HL-60 (cell line): ENCODE measurements around the gene LINGO4.

ENCODE experiments used
- CTCF ChIP-seq: IDR thresholded peaks from one replicate; pipeline ENCODE4 v1.5.1; 2011; ENCODE audit warnings: low read length, control low read depth, inconsistent platforms; ENCODE audit not compliant: insufficient read depth
- REST ChIP-seq: IDR thresholded peaks from 2 replicates; pipeline ENCODE4 v1.6.1; 2012; ENCODE audit warnings: low read depth; ENCODE audit not compliant: insufficient replicate concordance

DNA sequence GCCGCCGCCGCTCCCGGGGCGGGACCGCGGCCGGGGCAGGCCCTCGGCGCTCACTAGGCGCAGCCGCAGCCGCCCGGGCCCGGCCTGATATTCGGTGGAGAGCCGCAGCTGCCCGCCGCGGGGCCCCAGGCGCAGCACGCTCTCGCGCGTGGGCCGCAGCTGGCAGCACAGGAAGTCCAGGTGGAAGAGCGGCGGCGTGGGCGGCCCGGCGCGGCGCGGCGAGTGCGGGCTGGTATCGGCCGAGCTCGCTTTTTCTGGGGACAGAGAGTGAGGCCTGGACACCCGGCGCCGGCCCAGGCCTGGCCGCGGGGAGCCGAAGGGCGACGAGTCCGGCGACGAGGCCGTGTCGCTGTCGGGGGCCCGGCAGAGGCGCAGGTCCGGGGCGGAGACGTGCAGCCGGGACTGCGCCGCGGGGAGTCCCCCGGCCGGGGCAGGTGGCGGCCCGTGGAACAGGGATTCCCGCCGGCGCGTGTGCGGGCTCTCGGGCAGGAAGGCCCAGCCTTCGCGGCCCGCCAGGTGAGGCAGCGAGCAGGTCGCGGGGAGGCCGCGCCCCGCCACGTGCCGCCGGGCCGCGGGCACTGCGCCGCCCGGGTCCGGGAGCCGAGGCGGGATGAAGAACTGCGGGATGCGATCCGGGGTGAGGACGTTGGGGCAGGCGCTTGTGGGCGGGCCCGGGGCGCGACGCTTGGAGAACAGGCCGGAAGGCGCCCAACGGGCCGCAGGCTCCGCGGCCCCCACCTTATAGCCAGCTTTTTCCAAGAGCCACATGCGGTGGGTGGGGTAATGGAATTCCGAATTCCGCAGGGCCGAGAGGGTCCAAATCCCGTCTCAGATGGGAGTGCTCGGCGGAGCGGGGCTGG is 33.2 kb upstream of the LINGO4 start:
- TF ChIP-seq CTCF: no peak
- no peak for TF ChIP-seq REST
